ENCODE measurements around the gene MAP1A.

Gene MAP1A

DNA sequence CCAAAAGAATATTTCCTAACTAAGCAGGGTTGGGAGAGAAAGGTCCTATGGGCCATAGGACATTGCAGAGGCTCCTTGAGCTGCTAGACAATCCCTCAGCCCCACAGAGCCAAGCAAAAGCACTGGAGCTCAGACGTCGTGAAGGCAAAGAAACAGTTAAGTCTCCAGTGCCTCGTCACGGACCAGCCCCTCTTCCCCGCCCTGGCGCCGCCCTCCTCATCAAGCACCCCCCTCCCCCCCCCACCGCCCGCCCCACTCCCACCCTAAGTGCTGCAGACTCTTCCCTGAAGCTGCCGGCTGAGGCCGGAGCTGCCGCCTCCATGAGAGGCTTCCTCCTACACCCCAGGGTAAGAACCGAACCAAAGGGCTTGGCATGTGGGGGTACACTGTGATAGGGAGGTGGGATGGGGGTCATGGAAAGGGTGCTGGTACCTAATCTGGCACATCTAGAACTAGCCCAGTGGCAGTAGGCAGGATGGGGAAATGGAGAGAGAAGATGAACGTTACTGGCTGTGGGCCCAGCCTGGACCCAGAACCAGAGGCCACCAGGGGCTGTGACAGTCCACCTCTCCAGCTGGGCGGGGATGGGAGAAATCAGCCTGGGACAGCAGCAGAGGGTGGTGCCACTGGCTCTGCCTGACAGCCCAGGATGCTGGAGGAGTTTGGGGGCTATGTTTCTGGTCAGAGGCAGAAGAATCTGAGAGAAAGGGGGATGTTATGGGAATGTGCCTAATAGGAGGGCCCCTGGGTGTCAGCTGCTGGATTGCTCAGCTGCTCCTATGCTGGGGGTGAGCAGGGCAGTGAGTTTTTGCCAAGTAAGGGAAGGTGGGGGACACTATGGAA lies at the start of gene MAP1A:
TSS of gene MAP1A (plus strand) at position 255 of the 843 bp plus-strand sequence. CDS start 3,866 bp downstream, outside the sequence.
- DNase-seq (ENCODE audit: low read depth, low spot score), result peak; percentile 82

DNA sequence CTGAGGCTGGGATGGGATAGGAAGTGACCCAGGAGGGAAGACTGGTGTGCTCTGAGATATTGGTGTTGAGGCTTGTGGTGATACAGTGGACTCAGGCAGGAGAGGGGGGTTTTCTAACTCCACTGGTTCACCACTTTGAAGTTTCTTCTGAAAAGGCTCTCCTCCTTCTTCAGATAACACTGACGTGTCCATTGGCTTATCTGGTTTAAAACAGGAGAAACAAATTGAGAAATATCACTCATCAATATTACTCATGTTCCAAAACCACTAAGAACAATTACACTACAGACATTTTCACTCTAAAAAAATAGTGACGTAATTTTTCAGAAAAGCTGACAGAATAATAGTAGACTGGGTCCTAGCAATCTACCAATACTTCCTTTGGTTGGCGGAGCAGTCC lies 47.5 kb upstream of the MAP1A start:
- peak; percentile 18 for DNase-seq (ENCODE audit: low read depth, low spot score)

DNA sequence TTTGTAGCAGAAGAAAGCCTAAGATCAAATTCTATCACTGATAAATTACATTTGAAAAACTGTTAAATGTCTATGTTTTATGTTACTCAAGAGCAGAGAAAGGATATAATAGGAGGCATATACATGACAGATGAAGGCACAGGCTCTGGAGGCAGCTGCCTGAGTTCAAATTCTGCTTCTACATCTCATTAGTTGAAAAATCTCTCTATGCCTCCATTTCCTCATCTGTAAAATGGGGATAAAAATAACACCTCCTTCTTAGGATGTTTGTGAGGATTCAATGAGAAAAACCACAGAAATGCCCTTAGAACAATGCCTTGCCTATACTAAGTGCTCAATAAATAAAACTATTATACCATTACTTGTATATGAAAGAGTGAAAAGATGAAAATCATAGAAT lies 45.4 kb upstream of the MAP1A start:
- no peak for DNase-seq (ENCODE audit: low read depth, low spot score)

DNA sequence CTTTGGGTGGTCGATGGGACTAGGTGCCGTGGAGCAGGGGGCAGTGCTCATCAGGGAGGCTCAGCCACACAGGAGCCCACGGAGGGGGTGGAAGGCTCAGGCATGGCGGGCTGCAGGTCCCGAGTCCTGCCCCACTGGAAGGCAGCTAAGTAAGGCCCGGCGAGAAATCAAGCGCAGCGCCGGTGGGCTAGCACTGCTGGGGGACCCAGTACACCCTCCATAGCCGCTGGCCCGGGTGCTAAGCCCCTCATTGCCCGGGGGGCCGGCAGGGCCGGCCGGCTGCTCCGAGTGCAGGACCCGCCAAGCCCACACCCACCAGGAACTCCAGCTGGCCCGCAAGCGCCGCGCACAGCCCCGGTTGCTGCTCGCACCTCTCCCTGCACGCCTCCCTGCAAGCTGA lies 43.5 kb upstream of the MAP1A start:
- DNase-seq (ENCODE audit: low read depth, low spot score), result no peak

DNA sequence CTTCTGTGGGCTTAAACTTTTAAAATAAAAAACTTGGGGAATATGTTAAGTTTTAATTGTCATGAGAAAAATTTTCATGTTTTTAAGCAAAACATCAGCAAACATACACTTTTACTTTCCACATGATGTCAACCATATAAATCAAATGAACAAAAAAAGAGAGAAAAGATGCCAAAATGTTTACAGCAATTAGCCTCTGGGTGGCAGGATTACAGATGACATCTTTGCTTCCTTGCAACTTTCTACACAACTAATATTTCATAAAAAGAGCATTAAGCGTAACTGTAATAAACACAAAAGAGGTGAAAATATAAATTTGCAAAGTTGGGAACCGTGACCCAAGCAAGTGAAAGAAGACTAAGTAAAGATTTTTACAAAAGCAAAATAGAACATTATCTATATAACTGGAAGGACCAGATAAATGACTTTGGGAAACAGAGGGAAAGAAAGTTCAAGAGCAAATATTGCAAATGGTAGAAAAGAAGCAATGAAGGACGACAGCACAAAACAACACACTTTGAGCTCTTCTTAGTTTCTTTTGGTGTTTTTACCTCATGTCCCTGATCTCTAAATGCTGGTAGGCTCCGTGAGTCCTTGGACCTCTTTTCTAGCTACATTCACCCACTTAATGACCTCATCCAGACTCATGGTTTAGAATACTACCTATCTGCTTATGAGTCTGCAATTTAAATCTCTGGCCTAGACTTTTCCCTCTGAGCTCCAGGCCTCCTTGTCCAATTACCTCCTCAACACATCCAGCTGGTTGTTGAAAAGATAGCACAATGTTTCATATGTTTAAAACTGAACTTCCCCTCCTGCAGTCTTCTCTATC lies 33.9 kb upstream of the MAP1A start:
- DNase-seq (ENCODE audit: low read depth, low spot score), result peak; percentile 13

DNA sequence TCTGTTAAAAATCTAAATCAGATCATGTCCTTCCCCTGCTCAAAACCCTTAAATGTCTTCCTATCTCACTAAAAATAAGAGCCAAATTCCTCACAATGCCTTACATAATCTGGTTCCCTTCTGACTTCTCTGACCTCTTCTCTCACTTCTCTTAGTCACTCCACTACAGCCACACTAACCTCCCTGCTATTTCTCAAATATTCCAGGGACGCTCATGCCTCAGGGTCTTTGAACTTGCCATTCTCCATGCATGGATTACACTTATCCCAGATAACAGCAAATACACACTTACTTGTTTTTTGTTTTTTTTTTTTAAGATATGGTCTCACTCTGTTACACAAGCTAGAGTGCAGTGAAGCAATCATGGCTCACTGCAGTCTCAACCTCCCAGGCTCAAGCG lies 33.0 kb upstream of the MAP1A start:
- DNase-seq (ENCODE audit: low read depth, low spot score), result no peak

DNA sequence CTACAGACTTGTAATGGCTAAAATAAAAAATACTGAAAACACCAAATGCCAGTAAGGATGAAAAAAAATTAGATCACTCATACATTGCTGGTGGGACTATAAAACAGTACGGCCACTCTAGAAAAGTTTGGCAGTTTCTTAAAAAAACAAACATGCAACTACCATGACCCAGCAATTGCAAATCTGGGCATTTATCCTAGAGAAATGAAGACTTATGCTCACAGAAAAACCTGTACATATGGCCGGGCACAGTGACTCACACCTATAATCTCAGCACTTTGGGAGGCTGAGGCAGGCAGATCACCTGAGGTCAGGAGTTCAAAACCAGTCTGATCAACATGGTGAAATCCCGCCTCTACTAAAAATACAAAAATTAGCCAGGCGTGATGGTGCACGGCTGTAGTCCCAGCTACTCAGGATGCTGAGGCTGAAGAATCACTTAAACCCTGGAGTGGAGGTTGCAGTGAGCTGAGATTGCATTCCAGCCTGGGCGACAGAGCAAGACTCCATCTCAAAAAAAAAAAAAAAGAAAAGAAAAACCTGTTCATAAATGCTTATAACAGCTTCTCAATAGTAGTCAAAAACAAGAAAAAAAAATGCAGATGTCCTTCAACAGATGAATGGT lies 30.0 kb upstream of the MAP1A start:
- no peak for DNase-seq (ENCODE audit: low read depth, low spot score)

DNA sequence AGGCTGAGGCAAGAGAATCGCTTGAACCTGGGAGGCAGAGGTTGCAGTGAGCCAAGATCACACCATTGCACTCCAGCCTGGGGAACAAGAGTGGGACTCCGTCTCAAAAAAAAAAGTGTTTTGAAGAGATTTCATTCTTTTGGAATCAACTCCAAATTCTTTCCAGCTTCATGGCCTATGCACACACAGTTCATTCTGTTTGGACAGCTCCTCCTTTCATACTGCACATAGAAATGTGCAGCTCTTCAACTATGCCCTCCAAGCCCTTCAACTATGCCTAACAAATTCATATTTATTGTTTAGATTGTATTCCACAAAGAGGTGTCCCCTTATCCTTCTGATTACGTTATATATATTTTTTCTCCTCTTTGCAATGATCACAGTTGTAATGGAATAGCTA lies 28.6 kb upstream of the MAP1A start:
- no peak for DNase-seq (ENCODE audit: low read depth, low spot score)

DNA sequence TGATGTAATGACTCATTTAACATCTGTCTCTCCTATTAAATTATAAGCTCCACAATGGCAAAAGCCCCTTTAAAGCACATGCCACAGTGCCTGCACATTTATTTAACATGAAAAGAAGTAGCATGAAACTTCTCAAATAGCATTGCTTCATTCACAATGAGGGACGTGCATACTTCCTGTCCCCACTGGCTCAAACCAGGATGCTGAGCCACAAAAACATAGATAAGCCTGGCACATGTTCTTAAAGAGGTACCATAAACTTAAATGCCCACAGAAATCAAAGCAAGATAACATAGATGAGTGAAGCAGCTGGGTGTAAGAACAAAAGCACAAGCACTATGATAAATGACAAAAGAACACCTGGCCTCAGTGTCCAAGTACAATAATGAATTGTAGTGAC lies 28.2 kb upstream of the MAP1A start:
- DNase-seq (ENCODE audit: low read depth, low spot score), result peak; percentile 8

DNA sequence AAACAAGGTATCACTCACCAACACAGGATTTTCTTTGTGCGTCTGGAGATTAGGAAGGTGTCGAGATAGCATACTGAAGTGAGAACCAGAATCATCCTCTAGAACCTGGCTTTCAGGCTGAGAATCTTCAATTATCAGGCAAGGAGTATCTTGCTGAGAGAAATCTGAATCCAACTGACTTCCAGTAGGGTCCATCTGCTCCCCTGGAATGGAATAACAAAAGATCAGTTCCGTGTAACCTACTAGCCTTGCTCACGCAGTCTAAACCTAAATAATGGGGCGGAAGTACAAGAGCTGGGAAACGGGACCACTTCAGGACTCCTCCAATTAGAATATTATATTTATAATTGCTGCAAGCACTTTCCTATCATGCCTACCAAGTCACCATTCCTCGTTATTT lies 25.1 kb upstream of the MAP1A start:
- DNase-seq (ENCODE audit: low read depth, low spot score), result no peak

DNA sequence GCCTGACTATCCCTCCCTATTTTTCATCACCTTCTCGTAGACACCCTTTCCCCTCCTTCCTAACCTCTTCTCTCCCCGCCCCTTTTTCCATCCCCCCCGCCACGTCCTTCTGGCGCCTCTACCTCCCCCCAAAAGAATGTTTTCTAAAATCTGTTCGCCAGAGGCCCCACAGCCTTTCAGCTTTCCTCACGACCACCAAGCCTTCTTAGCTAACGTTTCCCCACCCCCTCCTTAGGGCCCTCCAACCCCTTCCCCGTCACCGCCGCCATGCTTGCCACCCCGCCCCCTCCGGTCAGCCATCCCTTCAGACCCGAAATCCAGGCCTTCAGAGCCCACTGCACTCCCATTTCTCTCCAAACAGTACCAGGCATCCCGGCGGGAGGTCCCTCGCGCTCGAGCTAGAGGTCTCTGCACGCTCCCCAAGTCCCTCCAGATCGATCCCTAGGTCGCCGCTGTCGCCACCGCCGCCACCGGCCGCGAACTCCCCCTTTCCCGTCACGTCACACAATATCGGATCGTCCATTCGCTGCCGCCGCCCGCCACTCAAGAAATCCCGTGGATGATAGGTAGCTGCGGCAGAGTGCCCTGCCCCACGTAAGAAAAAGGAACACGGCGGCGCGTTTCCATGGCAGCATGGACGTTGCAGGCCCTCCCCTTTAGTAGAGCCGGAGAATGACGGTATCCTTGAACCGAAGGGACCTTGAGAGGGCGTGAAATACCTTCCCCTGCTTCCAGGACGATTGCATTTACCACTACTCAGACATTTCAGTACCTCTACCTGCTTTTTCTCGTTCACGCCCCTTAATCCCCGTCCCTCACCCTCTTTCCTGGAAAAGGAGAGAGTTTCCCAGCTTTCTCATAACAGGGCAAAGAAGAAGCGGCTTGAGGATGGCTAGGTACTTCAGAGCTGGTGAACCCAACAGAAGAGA lies 24.5 kb upstream of the MAP1A start, which contains the start of gene TP53BP1:
TSS of gene TP53BP1 (minus strand) at position 484 of the 929 bp plus-strand sequence. CDS start at position 371, 113 bp downstream.
- DNase-seq (ENCODE audit: low read depth, low spot score), result peak; percentile 98

DNA sequence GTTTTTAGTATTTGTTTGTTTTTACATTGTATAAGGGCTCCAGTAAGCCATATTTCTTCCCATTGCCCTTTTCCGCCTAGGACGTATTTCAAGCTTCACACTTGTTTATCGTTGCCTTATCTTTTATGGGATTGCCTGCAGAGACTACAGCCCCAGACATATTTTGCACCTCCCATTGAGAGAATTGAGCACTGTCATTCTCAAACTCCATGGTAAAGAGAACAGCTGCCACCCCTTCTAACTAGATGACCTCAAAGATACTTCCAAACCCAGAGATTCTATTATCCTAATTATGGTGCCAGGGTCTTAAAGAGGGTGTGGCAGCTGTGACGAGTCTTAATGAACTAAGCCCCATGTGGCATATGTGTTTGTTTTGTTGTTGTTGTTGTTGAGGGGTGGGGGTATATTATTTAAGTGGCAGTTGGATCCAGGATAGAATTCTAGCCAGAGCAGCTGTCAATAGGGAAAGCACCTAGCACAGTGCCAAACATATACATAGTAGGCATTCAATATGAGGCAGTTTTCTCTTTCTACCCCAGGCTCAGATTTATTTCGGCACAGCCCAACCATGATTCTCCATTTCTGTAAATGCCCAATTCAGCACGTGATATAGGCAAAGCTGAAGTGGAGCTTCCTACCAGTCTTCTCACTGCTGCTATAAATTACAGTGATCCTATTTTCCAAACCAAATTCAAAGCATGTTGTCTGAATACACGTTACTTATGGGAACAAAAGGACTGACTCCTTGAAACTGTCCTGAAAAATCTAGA lies 23.5 kb upstream of the MAP1A start:
- no peak for DNase-seq (ENCODE audit: low read depth, low spot score)

DNA sequence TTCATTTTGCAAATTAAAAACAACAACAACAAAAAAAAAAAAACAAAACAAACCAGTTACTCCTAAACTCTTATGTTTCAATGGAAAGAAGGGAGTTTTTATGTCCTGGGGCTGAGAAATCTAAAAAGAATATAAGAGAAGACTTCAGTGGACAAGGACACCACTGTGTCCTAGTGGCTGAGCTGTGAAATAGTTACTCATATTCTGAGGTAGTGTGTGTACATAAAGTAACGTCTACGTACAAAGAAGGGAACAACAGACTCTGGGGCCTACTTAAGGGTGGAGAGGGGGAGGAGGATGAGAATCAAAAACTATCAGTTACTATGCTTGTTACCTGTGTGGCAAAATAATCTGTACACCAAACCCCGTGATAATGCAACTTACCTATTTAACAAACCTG lies 18.4 kb upstream of the MAP1A start:
- DNase-seq (ENCODE audit: low read depth, low spot score), result no peak

DNA sequence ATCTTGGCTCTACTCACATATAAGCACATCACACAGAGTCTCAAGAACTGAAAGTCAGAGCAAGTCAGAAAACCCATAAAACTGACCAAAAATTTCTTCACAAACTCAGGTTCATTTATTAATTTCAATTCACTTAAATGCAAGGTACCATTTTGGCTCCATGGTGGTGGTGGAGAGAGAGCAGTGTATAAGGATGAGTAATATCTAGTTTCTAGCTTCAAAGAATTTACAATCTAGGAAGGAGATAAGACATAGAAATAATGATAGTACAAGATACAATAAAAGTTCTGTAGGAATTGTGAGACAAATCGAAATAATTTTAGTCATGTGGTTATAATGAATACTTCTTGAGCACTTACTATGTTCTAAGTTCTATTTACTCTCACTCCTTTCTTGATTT lies 17.8 kb upstream of the MAP1A start:
- DNase-seq (ENCODE audit: low read depth, low spot score), result no peak

DNA sequence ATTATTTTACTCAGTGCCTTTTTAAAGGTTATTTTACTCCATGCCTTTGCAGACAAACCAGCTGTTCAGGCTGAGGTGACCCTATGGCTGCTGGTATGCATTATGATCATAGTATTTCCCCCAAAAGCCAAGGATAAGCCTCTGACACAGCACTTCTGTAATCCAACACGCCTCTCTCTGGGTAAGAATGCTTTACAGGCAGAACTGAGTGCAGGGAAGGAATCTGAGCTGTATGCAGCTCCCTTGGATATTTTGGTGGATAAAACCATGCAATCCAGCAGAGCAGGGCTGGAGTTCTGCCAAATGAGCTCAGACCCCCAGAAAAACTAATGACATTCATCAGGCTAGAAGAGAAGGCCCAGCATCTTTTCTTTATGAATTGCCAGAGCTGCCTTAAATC lies 11.7 kb upstream of the MAP1A start:
- peak; percentile 53 for DNase-seq (ENCODE audit: low read depth, low spot score)

DNA sequence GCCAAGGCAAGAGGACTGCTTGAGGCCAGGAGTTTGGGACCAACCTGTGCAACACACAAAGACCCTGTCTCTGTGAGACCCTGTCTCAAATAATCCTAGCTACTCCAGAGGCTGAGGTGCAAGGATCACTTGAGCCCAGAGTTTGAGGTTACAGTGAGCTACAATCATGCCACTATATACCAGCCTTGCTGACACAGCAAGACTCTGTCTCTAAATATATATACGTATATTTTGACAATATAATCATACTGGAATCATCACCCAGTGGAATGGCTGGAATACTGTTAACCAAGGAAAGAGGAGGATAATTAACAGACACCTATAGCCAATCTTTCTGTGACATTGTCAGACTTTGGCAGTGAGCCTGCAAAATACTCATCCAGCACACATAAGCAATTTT lies 9.0 kb upstream of the MAP1A start:
- no peak for DNase-seq (ENCODE audit: low read depth, low spot score)

DNA sequence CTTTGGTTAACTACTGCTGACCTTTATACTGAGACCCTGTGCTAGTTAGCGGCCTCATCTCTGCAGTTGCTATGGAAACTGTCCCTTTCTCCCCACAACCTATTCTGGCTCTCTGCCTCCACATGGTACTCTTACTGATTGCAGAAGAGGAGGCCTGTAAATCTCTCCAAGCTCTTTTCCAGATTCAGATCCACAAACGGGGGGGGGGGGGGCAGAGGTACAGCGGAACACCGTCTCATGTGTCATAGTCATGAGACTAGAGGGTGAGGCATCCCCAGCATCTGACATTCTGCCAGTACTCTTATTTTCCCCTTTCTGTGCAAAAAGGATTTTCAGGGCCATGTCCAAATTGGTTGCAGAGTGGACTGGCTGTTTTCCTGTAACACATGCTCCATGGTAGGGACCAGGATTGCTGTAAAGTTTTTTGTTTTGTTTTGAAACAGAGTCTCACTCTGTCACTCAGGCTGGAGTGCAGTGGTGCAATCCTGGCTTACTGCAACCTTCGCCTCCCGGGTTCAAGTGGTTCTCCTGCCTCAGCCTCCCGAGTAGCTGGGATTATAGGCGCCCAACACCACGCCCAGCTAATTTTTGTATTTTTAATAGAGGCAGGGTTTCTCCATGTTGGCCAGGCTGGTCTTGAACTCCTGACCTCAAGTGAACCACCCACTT lies 8.3 kb upstream of the MAP1A start:
- DNase-seq (ENCODE audit: low read depth, low spot score), result peak; percentile 16

DNA sequence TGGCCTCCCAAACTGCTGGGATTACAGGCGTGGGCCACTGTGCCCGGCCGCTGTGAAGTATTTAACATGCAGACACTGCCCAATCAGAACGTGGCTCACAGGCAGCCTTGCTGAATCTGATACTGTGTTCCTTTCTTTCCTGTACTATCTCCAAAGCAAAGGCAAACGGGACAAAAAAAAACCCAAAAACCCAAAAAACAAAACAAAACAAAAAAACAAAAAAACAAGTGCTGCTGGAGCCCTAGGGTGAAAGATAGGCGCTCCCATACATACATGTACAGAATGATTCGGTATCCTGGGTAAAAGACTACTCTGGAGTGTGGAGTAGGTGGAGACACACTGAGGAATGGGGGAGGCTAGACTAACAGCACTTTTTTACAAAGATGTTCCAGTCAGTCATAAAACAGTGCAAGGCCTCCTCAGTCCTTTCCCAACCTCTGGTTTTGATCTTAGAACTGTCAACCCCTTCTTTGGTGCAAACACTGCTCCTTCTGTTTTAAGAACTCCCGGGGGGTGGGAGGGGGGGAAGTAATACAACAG lies 7.7 kb upstream of the MAP1A start:
- DNase-seq (ENCODE audit: low read depth, low spot score), result peak; percentile 23

DNA sequence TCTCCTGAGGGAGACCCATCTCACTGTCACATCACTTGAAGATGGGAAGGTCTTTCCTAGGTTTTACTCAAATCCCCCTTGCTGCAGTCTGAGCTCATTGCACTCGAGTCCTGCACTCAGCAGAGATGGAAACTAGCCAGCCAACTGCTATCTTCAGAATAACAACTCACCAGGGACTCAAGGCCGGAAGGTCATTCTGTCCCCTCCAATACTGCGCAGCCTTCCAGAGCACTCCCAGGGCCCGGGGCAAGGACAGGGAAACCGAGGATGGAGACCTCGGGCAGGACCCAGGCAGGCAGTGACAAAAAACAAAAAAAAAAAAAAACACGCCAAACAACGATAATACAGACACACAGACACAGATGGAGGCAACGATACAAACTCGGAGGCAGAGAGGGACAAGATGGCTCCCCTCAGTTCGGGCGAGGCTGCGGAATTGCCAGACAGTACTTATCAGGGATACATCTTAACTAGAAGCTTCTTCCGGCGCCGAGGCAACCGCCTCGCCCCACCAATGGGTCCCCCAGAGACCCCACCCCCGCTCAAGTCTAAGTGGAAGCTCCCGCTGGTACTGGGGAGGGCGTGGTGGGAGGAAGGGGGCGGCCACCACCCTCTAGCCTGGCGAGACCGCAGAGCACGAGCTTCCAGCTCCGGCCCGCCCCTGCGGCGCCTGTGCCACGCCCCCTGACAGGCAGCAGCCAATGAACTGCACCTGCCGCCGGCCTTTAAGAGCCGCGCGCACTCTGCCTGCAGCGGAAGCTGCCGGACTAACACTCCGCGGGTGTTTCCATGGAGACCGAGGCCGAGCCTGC lies 7.0 kb upstream of the MAP1A start:
- DNase-seq (ENCODE audit: low read depth, low spot score), result peak; percentile 100

Measured in astrocyte of the hippocampus (primary cell).